OCI-LY7 (cell line): ENCODE measurements around the gene POLRMT.

Experiments
- CTCF ChIP-seq: fragments of 200-600 bp; sonication (generic); conservative IDR thresholded peaks from 2 replicates; pipeline ENCODE4 v1.5.1; 2014; ENCODE audit warnings: mild to moderate bottlenecking, antibody characterized with exemption, low read length, moderate library complexity, mixed read lengths
- EZH2phosphoT487 ChIP-seq: fragments of 200-600 bp; sonication (generic); IDR thresholded peaks from 2 replicates; pipeline ENCODE4 v1.6.1; 2018; ENCODE audit warnings: low read depth, borderline replicate concordance, mild to moderate bottlenecking, mixed run types, antibody characterized with exemption, low read length, moderate library complexity, mixed read lengths

- no peak for TF ChIP-seq CTCF
- TF ChIP-seq EZH2phosphoT487 = no peak
Measured at GRCh38 chr19:616747-617526, 16.4 kb downstream of the POLRMT start.
